Fibroblast of lung (primary cell): ENCODE measurements around the gene MINAR1. TPM values are rescaled to one million over a fixed set of nuclear protein-coding genes. Genes with fewer than 3 reads are reported as not detected.

Experiments used
- DNase-seq, 2 donors: peaks; one replicate each; pipeline versions ENCODE4 v3.0.0 to v3.0.0-alpha.2; 2010; ENCODE audit warnings: low read depth in 2 of 2
- H2AFZ ChIP-seq: 2 replicates; pipeline ENCODE4 v1.5.1; 2012; ENCODE audit warnings: low read length, control low read depth, inconsistent platforms
- H3K27ac ChIP-seq: 2 replicates; pipeline ENCODE4 v1.5.1; 2011; ENCODE audit warnings: low read length, control low read depth; ENCODE audit not compliant: insufficient read depth
- H3K27me3 ChIP-seq: 2 replicates; pipeline ENCODE4 v1.5.1; 2011; ENCODE audit warnings: mild to moderate bottlenecking, low read length; ENCODE audit not compliant: control insufficient read depth, insufficient read depth
- H3K36me3 ChIP-seq: 2 replicates; pipeline ENCODE4 v1.5.1; 2011; ENCODE audit warnings: low read length; ENCODE audit not compliant: control insufficient read depth, insufficient read depth
- H3K4me1 ChIP-seq: 2 replicates; pipeline ENCODE4 v1.5.1; 2011; ENCODE audit warnings: low read length; ENCODE audit not compliant: control insufficient read depth, insufficient read depth; ENCODE audit errors: extremely low read depth
- H3K4me2 ChIP-seq: 2 replicates; pipeline ENCODE4 v1.5.1; 2011; ENCODE audit warnings: low read length, control low read depth; ENCODE audit not compliant: insufficient read depth; ENCODE audit errors: extremely low read depth
- H3K4me3 ChIP-seq, 4 experiments: fragments of 200-600 bp in 1 of 4; sonication (generic) in 1 of 4; replicated peaks in 1 of 4; 2 replicates each; pipeline ENCODE4 v1.5.1; 2011 to 2016; ENCODE audit warnings: low read length in 4 of 4, low read depth in 3 of 4, mild to moderate bottlenecking in 3 of 4, control low read depth in 2 of 4, inconsistent platforms in 1 of 4, mixed read lengths in 1 of 4; ENCODE audit not compliant: insufficient read depth in 1 of 4; ENCODE audit errors: control extremely low read depth in 1 of 4
- H3K79me2 ChIP-seq: 2 replicates; pipeline ENCODE4 v1.5.1; 2012; ENCODE audit warnings: mild to moderate bottlenecking, low read length, inconsistent platforms; ENCODE audit not compliant: control insufficient read depth, insufficient read depth
- H3K9ac ChIP-seq: 2 replicates; pipeline ENCODE4 v1.5.1; 2011; ENCODE audit warnings: mild to moderate bottlenecking, low read length, control low read depth; ENCODE audit not compliant: insufficient read depth
- H3K9me3 ChIP-seq: 2 replicates; pipeline ENCODE4 v1.5.1; 2012; ENCODE audit warnings: low read depth, low read length; ENCODE audit not compliant: control insufficient read depth, insufficient read depth
- H4K20me1 ChIP-seq: 2 replicates; pipeline ENCODE4 v1.5.1; 2011; ENCODE audit warnings: low read length; ENCODE audit not compliant: control insufficient read depth, insufficient read depth; ENCODE audit errors: extremely low read depth
- EZH2 ChIP-seq: IDR thresholded peaks from 2 replicates; pipeline ENCODE4 v1.5.1; 2012; ENCODE audit warnings: low read length, control low read depth, mild to moderate bottlenecking; ENCODE audit errors: missing control alignments
- polyA plus RNA-seq, 2 donors: library from polyadenylated mRNA; depleted of rRNA in 1 of 2; stranded (reverse) in 1 of 2; unstranded in 1 of 2; fragments of >200 nt; gene quantifications; 2 replicates each; pipeline ENCODE4 v1.2.1, GENCODE V29; 2011 to 2012; ENCODE audit warnings: missing spikeins in 1 of 2
- total RNA-seq: library from RNA; depleted of rRNA; stranded (reverse); fragments of >200 nt; gene quantifications from 2 replicates; pipeline ENCODE4 v1.2.1, GENCODE V29; 2014
- TF ChIP-seq, protein P1 (sequence below), 2 donors: IDR thresholded peaks in 1 of 2; conservative IDR thresholded peaks in 1 of 2; 1 replicate in 1 of 2; 2 replicates in 1 of 2; pipeline ENCODE4 v1.5.1; 2011 to 2012; ENCODE audit warnings: low read length in 2 of 2, control low read depth in 1 of 2, inconsistent platforms in 1 of 2, low read depth in 1 of 2, mild to moderate bottlenecking in 1 of 2

Gene MINAR1
- total and polyA plus RNA-seq, 2 donors (not counting 1 experiment from before 2014, with no cell fraction given), result 0.33 to 0.58 TPM

DNA sequence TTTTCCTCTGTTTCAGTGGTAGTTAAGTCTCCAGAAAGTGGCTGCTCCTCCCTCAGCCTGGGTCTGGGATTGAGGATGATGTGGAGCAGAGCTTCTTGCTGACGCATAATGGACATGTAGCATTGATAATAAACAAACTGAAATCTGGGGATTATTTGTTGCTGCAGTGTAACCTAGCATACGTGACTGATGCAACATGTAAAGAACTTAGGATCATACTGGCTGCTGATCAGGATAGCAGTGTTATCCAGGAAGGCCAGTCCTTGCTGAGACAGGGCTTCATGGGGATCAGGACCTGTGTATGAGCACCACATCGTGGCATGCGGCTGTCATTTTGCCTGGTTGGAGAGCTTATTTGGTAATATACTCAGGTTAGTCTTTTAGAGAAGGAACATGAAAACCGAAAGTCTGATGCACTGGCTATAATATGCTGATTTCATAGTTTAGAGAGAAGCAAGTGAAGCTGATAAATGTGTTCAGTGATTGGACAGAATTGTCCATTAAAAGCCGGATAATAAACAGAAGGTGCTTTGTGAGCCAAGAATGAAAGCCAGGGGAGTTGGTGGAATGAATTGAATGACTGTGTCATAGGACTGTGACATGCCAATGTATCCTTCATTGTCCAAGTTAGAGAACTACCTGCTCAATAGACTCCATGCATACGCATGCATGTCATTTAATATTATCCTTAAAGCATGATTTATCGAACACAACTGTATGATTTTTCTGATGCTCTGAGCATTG lies 4.1 kb downstream of the MINAR1 start:
- Histone ChIP-seq H3K27ac (no peak overlapping the region), H3K4me3 (no peak overlapping the region), H3K4me1 (no peaks in the 10 kb centered on the region), H3K27me3 (peaks cover 18% of the 10 kb centered on the region), H3K9me3 (no peaks in the 10 kb centered on the region), H4K20me1 (no peaks in the 10 kb centered on the region), H2AFZ (no peak overlapping the region), H3K36me3 (no peaks in the 10 kb centered on the region), H3K79me2 (no peaks in the 10 kb centered on the region), H3K9ac (no peak overlapping the region), H3K4me2 (no peak overlapping the region)
- DNase-seq, result no peak
- no peak for TF ChIP-seq EZH2
- TF ChIP-seq, protein P1, sequence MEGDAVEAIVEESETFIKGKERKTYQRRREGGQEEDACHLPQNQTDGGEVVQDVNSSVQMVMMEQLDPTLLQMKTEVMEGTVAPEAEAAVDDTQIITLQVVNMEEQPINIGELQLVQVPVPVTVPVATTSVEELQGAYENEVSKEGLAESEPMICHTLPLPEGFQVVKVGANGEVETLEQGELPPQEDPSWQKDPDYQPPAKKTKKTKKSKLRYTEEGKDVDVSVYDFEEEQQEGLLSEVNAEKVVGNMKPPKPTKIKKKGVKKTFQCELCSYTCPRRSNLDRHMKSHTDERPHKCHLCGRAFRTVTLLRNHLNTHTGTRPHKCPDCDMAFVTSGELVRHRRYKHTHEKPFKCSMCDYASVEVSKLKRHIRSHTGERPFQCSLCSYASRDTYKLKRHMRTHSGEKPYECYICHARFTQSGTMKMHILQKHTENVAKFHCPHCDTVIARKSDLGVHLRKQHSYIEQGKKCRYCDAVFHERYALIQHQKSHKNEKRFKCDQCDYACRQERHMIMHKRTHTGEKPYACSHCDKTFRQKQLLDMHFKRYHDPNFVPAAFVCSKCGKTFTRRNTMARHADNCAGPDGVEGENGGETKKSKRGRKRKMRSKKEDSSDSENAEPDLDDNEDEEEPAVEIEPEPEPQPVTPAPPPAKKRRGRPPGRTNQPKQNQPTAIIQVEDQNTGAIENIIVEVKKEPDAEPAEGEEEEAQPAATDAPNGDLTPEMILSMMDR (conservative IDR thresholded peaks at IDR 0.05 in 1 of 2, IDR thresholded peaks at IDR 0.05 in 1 of 2; ENCODE audit: low read depth in 1 of 2, low read length in 2 of 2), result no peak

DNA sequence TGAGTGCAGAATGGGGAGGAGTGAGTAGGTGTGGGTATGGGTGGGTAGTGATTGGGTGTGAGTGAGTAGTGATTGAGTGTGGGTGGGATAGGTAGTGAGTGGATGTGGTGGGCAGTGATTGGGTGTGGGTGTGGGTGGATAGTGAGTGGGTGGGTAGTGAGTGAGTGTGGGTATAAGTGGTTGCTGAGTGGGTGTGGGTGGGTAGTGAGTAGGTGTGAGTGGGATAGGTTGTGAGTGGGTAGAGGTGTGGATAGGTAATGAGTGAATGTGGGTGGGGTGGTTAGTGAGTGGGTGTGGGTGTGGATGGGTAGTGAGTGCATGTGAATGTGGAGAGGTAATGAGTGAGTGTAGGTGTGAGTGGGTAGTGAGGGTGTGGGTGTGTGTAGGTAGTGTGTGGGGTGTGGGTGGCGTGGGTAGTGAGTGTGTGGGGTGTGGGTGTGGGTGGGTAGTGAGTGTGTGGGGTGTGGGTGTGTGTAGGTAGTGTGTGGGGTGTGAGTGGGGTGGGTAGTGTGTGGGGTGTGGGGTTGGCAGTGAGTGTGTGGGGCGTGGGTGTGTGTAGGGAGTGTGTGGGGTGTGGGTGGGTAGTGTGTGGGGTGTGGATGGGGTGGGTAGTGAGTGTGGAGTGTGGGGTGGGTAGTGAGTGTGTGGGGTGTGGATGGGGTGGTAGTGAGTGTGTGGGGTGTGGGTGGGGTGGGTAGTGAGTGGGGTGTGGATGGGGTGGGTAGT lies 5.3 kb downstream of the MINAR1 start:
- no peak for DNase-seq
- Histone ChIP-seq H3K4me1 (no peaks in the 10 kb centered on the region), H3K36me3 (no peaks in the 10 kb centered on the region), H3K27ac (no peak overlapping the region), H3K9me3 (no peaks in the 10 kb centered on the region), H2AFZ (no peak overlapping the region), H3K79me2 (no peaks in the 10 kb centered on the region), H3K4me3 (no peak overlapping the region), H3K27me3 (peaks cover 18% of the 10 kb centered on the region), H4K20me1 (no peaks in the 10 kb centered on the region), H3K9ac (no peak overlapping the region), H3K4me2 (no peak overlapping the region)
- TF ChIP-seq, protein P1 (conservative IDR thresholded peaks at IDR 0.05 in 1 of 2, IDR thresholded peaks at IDR 0.05 in 1 of 2; ENCODE audit: low read depth in 1 of 2, low read length in 2 of 2), result no peak

DNA sequence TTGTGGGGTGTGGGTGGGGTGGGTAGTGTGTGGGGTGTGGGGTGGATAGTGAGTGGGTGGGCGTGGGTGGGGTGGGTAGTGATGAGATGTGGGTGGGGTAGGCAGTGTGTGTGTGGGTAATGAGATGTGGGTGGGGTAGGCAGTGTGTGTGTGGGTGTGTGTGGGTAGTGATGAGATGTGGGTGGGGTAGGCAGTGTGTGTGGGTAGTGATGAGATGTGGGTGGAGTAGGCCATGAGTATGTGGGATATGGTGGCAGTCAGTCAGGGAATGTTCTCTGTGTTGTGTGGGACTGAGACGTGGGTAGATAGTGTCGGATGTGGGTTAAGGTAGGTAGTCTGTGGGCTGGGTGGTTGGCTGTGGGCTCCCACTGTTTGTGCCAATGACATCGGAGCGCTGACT lies 7.1 kb downstream of the MINAR1 start:
- H3K27ac ChIP-seq, result no peak overlapping the region
- H3K9ac ChIP-seq, result no peak overlapping the region
- H3K36me3 ChIP-seq, result no peaks in the 10 kb centered on the region
- DNase-seq, result no peak
- H3K4me3 ChIP-seq, result no peak overlapping the region
- no peaks in the 10 kb centered on the region for H4K20me1 ChIP-seq
- no peak overlapping the region for H3K4me2 ChIP-seq
- no peaks in the 10 kb centered on the region for H3K4me1 ChIP-seq
- no peaks in the 10 kb centered on the region for H3K9me3 ChIP-seq
- peaks cover 6% of the 10 kb centered on the region for H3K27me3 ChIP-seq
- TF ChIP-seq EZH2, result no peak
- TF ChIP-seq, protein P1 (conservative IDR thresholded peaks at IDR 0.05 in 1 of 2, IDR thresholded peaks at IDR 0.05 in 1 of 2; ENCODE audit: low read depth in 1 of 2, low read length in 2 of 2), result no peak
- no peaks in the 10 kb centered on the region for H3K79me2 ChIP-seq
- no peak overlapping the region for H2AFZ ChIP-seq
